Measurements from ENCODE around the gene SMARCD3. TPM values are rescaled to one million over a fixed set of nuclear protein-coding genes. Genes with fewer than 3 reads are reported as not detected.
A peak's percentile ranks its signal among the peaks of the same experiment; 100 is the strongest.

The SMARCD3 gene
- total RNA-seq, 4 donors from 2014 or later = 21.3 to 80.7 (median 43.3) TPM

GRCh38 chr7:151225948-151226510, 22.5 kb downstream of the SMARCD3 start:
- TF ChIP-seq CTCF (IDR thresholded peaks at IDR 0.05) = no peak
- TF ChIP-seq POLR2A (IDR thresholded peaks at IDR 0.05) = no peak
- intact Hi-C loops (cut with DNase I; ENCODE audit: low total_unique reads) = loop anchor here (10.0 kb wide), 1 partner anchor 1351 kb away; the partner anchor contains the start of gene ATP6V0E2
- no peaks in the 10 kb centered on the region for H3K36me3 ChIP-seq
- no peaks in the 10 kb centered on the region for H3K27me3 ChIP-seq
- no peak for DNase-seq
- H3K4me1 ChIP-seq = peaks cover 12% of the 10 kb centered on the region in 2 donors
- peak overlapping the region; percentile 81 to 86 for H3K4me3 ChIP-seq
- H3K9me3 ChIP-seq = no peaks in the 10 kb centered on the region
- no peak overlapping the region for H3K27ac ChIP-seq

- H3K4me3 ChIP-seq = no peak overlapping the region
- no peaks in the 10 kb centered on the region for H3K36me3 ChIP-seq
- H3K4me1 ChIP-seq = peaks cover 12% of the 10 kb centered on the region in 2 donors
- no peaks in the 10 kb centered on the region for H3K9me3 ChIP-seq
- no peak overlapping the region for H3K27ac ChIP-seq
- intact Hi-C loops (cut with DNase I; ENCODE audit: low total_unique reads) = loop anchor here (10.0 kb wide), 1 partner anchor 1349 kb away; the partner anchor contains the start of gene ATP6V0E2
- TF ChIP-seq POLR2A (IDR thresholded peaks at IDR 0.05) = no peak
- no peak for TF ChIP-seq CTCF (IDR thresholded peaks at IDR 0.05)
- no peaks in the 10 kb centered on the region for H3K27me3 ChIP-seq
- DNase-seq = no peak
Observed at GRCh38 chr7:151223728-151224127, 24.8 kb downstream of the SMARCD3 start.

- intact Hi-C loops (cut with DNase I; ENCODE audit: low total_unique reads) = no loop called here
- Histone ChIP-seq H3K4me1 (no peaks in the 10 kb centered on the region), H3K27me3 (no peaks in the 10 kb centered on the region), H3K36me3 (no peaks in the 10 kb centered on the region), H3K9me3 (no peaks in the 10 kb centered on the region), H3K27ac (no peak overlapping the region), H3K4me3 (no peak overlapping the region)
- no peak for TF ChIP-seq POLR2A (IDR thresholded peaks at IDR 0.05)
- TF ChIP-seq CTCF (IDR thresholded peaks at IDR 0.05) = no peak
- no peak for DNase-seq
Observed at GRCh38 chr7:151218170-151218569, 30.3 kb downstream of the SMARCD3 start.

DNA sequence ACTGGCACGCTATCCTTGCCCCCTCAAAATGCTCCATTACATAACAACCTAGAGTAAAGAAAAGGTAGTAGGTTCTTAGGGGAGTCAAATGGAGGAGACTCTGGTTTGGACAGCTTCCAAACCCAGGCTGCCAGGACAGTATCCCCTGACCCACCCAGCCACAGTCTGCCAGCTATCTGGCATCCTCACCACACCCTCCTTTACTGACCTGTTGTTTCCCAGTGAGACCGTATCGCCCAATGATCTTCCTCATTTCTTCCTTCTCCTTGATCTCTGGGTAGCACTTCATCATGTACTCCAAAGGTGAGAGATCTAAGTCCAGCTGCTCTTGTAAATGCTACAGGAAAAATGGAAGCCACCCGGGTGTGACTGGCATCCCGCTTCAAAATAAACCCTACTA, 33.1 kb downstream of the SMARCD3 start:
- Histone ChIP-seq H3K27me3 (no peaks in the 10 kb centered on the region), H3K4me3 (no peak overlapping the region), H3K4me1 (no peaks in the 10 kb centered on the region), H3K9me3 (no peaks in the 10 kb centered on the region), H3K27ac (no peak overlapping the region), H3K36me3 (no peaks in the 10 kb centered on the region)
- intact Hi-C loops (cut with DNase I; ENCODE audit: low total_unique reads) = no loop called here
- DNase-seq = no peak
- TF ChIP-seq POLR2A (IDR thresholded peaks at IDR 0.05) = no peak
- TF ChIP-seq CTCF (IDR thresholded peaks at IDR 0.05) = no peak

- H3K4me1 ChIP-seq = no peaks in the 10 kb centered on the region
- H3K27ac ChIP-seq = no peak overlapping the region
- intact Hi-C loops (cut with DNase I; ENCODE audit: low total_unique reads) = no loop called here
- no peak for TF ChIP-seq POLR2A (IDR thresholded peaks at IDR 0.05)
- TF ChIP-seq CTCF (IDR thresholded peaks at IDR 0.05) = no peak
- no peak overlapping the region for H3K4me3 ChIP-seq
- no peaks in the 10 kb centered on the region for H3K9me3 ChIP-seq
- no peaks in the 10 kb centered on the region for H3K27me3 ChIP-seq
- H3K36me3 ChIP-seq = no peaks in the 10 kb centered on the region
- no peak for DNase-seq
Observed at GRCh38 chr7:151213826-151214225, 34.7 kb downstream of the SMARCD3 start.

Data from uterus (tissue), 4 donors.